ENCODE measurements around the gene PCDH15.

Gene PCDH15

GRCh38 chr10:53836638-53837037 is 964.4 kb downstream of the PCDH15 start:
- DNase-seq: no peak

- DNase-seq: no peak
These were observed 967.1 kb downstream of the PCDH15 start for GRCh38 chr10:53833908-53834307.

- DNase-seq: no peak
These were observed 973.8 kb downstream of the PCDH15 start for GRCh38 chr10:53827261-53827660.

- no peak for DNase-seq
These were observed 992.2 kb downstream of the PCDH15 start for GRCh38 chr10:53808677-53809372.

- no peak for DNase-seq
These were observed 1014.7 kb downstream of the PCDH15 start for GRCh38 chr10:53786236-53786900.

- no peak for DNase-seq
These were observed 1029.3 kb downstream of the PCDH15 start for GRCh38 chr10:53771701-53772100.

GRCh38 chr10:53770903-53771302 is 1030.1 kb downstream of the PCDH15 start:
- no peak for DNase-seq

GRCh38 chr10:53765311-53765710 is 1035.7 kb downstream of the PCDH15 start:
- no peak for DNase-seq

- DNase-seq: no peak
These were observed 1046.3 kb downstream of the PCDH15 start for GRCh38 chr10:53754596-53755250.

Measured in stimulated activated naive CD4-positive, alpha-beta T cell treated with Interleukin-2 at 50 U/mL for 16 hours (primary cell).